Mucosa of descending colon (tissue), 3 donors: ENCODE results near the gene LOXL1. TPM values are rescaled to one million over a fixed set of nuclear protein-coding genes. Genes with fewer than 3 reads are reported as not detected.
A peak's percentile ranks its signal among the peaks of the same experiment; 100 is the strongest.

ENCODE experiments used
- ATAC-seq: fragments of 200-7000 bp; cut with Tn5 transposase; one replicate; pipeline ENCODE4 v1.9.1; 2020; ENCODE audit warnings: mild to moderate bottlenecking, moderate library complexity
- DNase-seq, 3 donors: peaks; one replicate each; pipeline ENCODE4 v3.0.0-alpha.2; 2020
- H3K36me3 ChIP-seq: fragments of 200-600 bp; one replicate; pipeline ENCODE4 v1.8.0; 2021; ENCODE audit warnings: low read depth, mild to moderate bottlenecking
- H3K4me1 ChIP-seq: fragments of 200-600 bp; one replicate; pipeline ENCODE4 v1.8.0; 2021; ENCODE audit warnings: low read depth, mild to moderate bottlenecking
- H3K4me3 ChIP-seq: fragments of 200-600 bp; one replicate; pipeline ENCODE4 v1.8.0; 2021; ENCODE audit warnings: mild to moderate bottlenecking
- H3K9me3 ChIP-seq: fragments of 200-600 bp; one replicate; pipeline ENCODE4 v1.8.0; 2021; ENCODE audit warnings: mild to moderate bottlenecking
- intact Hi-C, 2 donors: fragments of 100-400 bp; cut with DNase I in 1 of 2; cut with micrococcal nuclease in 1 of 2; formaldehyde crosslinking; loops; one replicate each; pipeline versions ENCODE4 v1.11.0 to v1.11.1; 2022; cut with DNase I, micrococcal nuclease
- total RNA-seq, 3 donors: library from RNA; stranded (reverse); fragmentation: NEBNext Ultra II Directional in 2 of 3; extraction: Animal tissue kit (Norgen Biotek cat#: 25700) in 2 of 3; gene quantifications; one replicate each; pipeline versions ENCODE4 v1.2.1 to v1.2.4, GENCODE V29; 2021 to 2023
- TF ChIP-seq, protein P1 (sequence below): fragments of 200-600 bp; IDR thresholded peaks from one replicate; pipeline ENCODE4 v1.8.0; 2022; ENCODE audit warnings: antibody characterized with exemption, mild to moderate bottlenecking
- donor health status: DM: no; HTN: no; CAD: no; lungs with moderate emphysema.
- donor health status: DM: no; HTN: no; CAD: no.
- donor health status: DM: no; HTN: yes; CAD: no.

The LOXL1 gene
- total RNA-seq, 3 donors from 2014 or later: 0.87 to 7.9 (median 5.1) TPM

DNA sequence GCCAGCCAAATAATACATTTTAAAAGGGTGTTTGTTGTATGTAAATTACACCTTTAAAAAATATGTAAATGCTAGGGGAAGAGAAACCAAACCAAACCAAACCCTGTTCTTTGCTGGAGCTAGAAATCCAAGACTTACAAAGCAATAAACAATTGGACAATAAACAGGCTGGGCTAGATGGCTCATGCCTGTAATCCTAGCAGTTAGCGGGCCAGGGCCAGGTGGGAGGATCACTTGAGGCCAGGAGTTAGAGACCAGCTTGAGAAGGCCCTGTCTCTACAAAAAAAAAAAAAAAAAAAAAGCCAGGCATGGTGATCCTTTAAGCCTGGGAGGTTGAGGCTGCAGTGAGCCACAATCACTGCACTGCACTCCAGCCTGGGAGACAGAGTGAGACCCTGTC is 53.4 kb downstream of the LOXL1 start:
- intact Hi-C loops: loop anchor here in 1 of 2 donors (10.0 kb wide), 1 partner anchor 55 kb away; no protein-coding TSS in a partner anchor
- H3K4me1 ChIP-seq: peaks cover 5% of the 10 kb centered on the region

DNA sequence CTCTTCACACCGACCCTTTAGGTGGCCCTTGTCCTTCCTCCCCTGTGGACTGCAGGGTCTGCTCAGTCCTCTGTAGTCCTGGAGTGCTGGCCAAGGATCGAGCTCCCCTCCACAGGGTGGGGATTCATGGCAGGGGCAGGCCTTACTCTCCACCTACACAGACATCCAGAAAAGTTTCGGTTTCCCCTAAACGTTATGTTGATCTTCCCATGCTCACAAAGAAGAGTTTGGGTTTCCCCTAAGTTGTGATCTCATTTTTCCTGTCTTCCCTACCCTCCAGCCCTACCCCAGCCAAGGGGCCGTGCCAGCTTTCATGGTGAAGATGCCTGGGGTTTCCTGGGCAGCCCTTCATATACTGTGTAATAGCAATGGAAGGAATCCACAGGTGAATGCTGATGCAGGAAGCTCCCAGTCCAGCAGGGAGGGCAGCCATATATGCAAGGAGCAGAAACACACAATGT is 55.5 kb downstream of the LOXL1 start:
- ATAC-seq: peak; percentile 4
- H3K9me3 ChIP-seq: no peaks in the 10 kb centered on the region
- no peak for DNase-seq
- intact Hi-C loops: loop anchor here in 1 of 2 donors (10.0 kb wide), 1 partner anchor 53 kb away; no protein-coding TSS in a partner anchor
- TF ChIP-seq, protein P1, sequence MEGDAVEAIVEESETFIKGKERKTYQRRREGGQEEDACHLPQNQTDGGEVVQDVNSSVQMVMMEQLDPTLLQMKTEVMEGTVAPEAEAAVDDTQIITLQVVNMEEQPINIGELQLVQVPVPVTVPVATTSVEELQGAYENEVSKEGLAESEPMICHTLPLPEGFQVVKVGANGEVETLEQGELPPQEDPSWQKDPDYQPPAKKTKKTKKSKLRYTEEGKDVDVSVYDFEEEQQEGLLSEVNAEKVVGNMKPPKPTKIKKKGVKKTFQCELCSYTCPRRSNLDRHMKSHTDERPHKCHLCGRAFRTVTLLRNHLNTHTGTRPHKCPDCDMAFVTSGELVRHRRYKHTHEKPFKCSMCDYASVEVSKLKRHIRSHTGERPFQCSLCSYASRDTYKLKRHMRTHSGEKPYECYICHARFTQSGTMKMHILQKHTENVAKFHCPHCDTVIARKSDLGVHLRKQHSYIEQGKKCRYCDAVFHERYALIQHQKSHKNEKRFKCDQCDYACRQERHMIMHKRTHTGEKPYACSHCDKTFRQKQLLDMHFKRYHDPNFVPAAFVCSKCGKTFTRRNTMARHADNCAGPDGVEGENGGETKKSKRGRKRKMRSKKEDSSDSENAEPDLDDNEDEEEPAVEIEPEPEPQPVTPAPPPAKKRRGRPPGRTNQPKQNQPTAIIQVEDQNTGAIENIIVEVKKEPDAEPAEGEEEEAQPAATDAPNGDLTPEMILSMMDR: no peak
- no peak overlapping the region for H3K4me3 ChIP-seq
- H3K4me1 ChIP-seq: peaks cover 5% of the 10 kb centered on the region
- H3K36me3 ChIP-seq: no peaks in the 10 kb centered on the region

More for the DNA sequence above, 53.4 kb downstream of the LOXL1 start:
- ATAC-seq: no peak
- no peak for DNase-seq
- H3K36me3 ChIP-seq: no peaks in the 10 kb centered on the region
- no peaks in the 10 kb centered on the region for H3K9me3 ChIP-seq
- TF ChIP-seq, protein P1: no peak
- no peak overlapping the region for H3K4me3 ChIP-seq

DNA sequence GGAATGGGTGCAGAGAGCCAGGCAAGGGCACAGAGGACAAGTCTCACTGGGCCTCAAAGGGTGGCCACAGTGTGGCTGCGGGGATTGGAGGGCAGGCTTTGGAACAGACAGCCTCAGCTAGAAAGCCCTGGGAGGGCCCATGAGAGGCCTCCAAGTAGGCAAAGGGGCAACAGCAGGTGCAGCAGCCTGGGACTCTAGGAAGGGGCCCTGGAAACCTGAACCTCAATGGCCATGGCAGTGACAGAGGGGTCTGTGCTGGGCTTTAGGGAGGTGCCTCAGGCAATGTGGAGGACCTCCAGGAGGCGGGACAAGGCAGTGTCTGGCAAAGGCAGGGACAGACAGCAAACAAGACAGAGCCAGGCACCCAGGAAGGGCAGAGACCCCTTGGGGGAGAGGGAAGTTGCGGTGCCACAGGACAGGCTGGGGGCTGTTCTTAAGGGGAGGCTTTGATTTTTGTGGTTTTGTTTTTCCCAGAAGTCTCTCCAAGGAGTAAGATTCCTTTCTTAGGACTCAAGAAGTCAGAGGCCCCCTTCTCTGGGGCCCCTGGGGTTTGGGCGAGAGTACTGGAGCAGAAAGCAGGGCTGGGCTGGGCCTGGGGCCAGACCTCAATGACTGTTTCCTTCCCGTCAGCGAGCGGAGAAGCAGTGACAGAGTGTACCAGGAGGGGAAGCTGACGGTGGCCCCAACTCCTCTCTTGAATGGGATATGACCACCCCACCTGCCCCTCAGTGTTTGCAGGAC is 56.1 kb downstream of the LOXL1 start:
- Histone ChIP-seq H3K36me3 (no peaks in the 10 kb centered on the region), H3K9me3 (no peaks in the 10 kb centered on the region), H3K4me1 (peaks cover 5% of the 10 kb centered on the region), H3K4me3 (no peak overlapping the region)
- TF ChIP-seq, protein P1: no peak
- ATAC-seq: peak; percentile 64
- intact Hi-C loops: loop anchor here in 1 of 2 donors (10.0 kb wide), 1 partner anchor 52 kb away; no protein-coding TSS in a partner anchor
- peak; percentile 53 to 83 (median 57) for DNase-seq

DNA sequence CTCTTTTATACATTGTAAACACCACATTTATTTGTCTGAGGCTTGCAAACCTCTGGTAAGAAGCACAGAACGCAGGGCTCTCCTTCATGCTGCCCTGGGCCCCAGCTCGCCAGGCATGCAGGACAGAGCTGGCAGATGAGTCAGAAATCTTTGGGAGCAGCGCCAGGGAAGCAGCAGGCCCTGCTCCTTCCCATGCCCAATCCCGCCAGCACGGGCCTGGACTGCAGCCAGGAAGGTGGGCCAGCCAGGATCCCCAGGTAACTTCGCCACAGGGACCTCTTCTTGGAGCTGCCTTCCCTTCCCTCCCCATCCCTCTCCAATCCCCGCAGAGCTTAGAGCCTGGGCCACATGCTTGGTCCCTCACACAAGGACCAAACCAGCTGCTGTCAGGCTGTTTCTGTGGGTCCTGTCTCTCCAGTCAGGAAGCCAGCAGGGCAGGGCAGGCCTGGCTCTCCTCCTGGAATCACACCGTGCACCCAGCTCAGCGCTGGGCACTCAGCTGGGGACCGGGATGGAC is 57.0 kb downstream of the LOXL1 start:
- TF ChIP-seq, protein P1: no peak
- no peak overlapping the region for H3K4me3 ChIP-seq
- H3K4me1 ChIP-seq: peaks cover 7% of the 10 kb centered on the region
- H3K36me3 ChIP-seq: no peaks in the 10 kb centered on the region
- no peaks in the 10 kb centered on the region for H3K9me3 ChIP-seq
- DNase-seq: peak in 1 of 3 donors; percentile 43
- ATAC-seq: peak; percentile 12
- intact Hi-C loops: loop anchor here in 1 of 2 donors (10.0 kb wide), 1 partner anchor 52 kb away; no protein-coding TSS in a partner anchor

DNA sequence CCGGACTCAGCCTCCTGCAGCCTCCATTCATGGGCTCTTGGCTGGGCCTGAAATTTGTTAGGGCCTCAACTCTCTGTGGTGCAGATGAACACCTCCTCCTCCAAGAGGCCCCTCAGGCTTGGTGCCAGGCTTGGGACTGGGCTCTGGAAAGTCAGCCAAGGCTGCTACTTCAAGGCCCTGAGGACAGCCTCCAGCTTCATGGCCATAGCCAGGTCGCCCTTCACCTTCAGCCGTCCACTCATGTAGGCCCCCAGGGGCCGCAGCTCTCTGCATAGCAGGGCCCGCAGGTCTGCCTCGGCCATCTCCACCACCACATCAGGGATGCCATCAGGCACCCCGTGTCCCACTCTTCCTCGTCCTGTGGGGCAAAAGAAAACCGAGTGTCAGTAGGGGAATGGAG is 57.5 kb downstream of the LOXL1 start:
- no peak for DNase-seq

More for the DNA sequence above, 57.5 kb downstream of the LOXL1 start:
- Histone ChIP-seq H3K9me3 (no peaks in the 10 kb centered on the region), H3K4me3 (no peak overlapping the region), H3K4me1 (peaks cover 7% of the 10 kb centered on the region), H3K36me3 (no peaks in the 10 kb centered on the region)
- intact Hi-C loops: loop anchor here in 1 of 2 donors (10.0 kb wide), 1 partner anchor 51 kb away; no protein-coding TSS in a partner anchor
- no peak for ATAC-seq
- TF ChIP-seq, protein P1: no peak
